ENCODE data around the gene FAM3C.
A peak's percentile ranks its signal among the peaks of the same experiment; 100 is the strongest.
"Not testable (repeated sequence)": the region's sequence is repeated elsewhere in the genome, so short reads cannot be mapped to it uniquely, and the experiment has no call there.

Gene FAM3C

DNA sequence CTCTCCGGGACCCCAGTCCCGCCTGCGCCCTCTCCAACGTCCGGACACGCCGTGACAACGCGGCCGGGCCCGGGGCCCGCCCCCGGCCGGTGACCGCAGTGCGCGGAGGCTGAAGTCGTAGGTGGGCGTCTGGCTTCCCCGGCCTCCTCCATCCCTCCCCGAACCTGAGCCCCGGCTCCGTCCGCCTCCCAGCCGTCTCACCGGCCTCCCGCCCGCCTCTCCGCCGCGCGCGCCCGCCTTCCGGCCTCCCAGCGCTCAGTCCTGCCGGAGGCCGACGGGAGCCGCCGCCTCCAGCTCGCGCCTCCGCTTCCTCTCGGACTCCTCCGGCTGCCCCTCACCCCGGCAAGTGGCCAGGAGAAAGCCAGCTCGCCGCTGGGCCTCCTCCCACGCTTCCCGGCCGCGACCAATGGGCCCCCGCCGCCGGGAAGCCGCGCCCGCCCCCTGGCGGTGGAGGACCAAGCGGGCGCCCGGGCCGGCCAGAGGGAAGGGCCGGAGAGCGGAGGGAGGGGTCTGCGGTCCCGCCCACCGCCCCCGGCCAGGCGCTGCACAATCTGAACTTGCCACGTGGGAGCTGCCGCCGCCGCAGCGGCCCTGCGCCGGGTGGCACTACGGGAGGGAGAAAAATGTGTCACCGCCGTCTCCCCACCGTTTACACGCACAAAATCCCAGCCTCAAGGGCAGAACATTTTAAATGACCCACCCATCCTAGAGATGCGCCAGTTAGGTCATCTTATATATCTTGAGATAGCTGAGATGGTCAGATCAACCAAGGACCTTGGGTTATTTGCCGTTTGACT, at the start of gene FAM3C:
FAM3C (minus strand) TSS at position 348 of the 797 bp plus-strand sequence. CDS start 13,339 bp downstream, outside the sequence.
- Histone ChIP-seq H3K27ac (peak within 1 kb of the TSS; percentile 84), H3K27me3 (ENCODE audit: insufficient read depth, low read depth, severe bottlenecking) (no peaks in the 10 kb centered on the region), H3K9me3 (ENCODE audit: severe bottlenecking) (no peaks in the 10 kb centered on the region), H3K4me3 (ENCODE audit: low read depth, low read length) (peak within 1 kb of the TSS; percentile 67), H3K36me3 (no peaks in the 10 kb centered on the region)
- TF ChIP-seq, protein P1, sequence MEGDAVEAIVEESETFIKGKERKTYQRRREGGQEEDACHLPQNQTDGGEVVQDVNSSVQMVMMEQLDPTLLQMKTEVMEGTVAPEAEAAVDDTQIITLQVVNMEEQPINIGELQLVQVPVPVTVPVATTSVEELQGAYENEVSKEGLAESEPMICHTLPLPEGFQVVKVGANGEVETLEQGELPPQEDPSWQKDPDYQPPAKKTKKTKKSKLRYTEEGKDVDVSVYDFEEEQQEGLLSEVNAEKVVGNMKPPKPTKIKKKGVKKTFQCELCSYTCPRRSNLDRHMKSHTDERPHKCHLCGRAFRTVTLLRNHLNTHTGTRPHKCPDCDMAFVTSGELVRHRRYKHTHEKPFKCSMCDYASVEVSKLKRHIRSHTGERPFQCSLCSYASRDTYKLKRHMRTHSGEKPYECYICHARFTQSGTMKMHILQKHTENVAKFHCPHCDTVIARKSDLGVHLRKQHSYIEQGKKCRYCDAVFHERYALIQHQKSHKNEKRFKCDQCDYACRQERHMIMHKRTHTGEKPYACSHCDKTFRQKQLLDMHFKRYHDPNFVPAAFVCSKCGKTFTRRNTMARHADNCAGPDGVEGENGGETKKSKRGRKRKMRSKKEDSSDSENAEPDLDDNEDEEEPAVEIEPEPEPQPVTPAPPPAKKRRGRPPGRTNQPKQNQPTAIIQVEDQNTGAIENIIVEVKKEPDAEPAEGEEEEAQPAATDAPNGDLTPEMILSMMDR (IDR thresholded peaks at IDR 0.05; ENCODE audit: low read depth, low read length) = peak; percentile 70
- DNase-seq = peak; percentile 90

DNA sequence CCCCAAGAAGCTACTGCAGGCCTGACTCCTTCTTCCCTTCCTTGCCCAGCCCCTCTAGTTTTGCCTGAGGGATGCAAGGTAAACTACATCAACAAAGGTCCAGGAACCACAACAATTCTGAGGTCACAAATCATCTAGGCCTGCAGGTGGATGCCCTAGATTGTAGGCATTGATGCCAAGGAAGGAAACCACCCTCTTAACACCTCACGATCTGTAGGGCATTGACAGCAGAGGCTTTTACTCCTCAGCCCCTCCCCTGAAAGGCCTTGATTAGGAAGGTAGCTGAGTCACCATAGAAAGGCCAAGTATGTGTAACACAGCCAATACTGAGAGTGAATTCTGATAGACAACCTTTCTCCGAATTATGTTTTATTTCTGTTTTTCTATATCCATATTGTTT, 46.7 kb upstream of the FAM3C start:
- TF ChIP-seq, protein P1 (IDR thresholded peaks at IDR 0.05; ENCODE audit: low read depth, low read length) = no peak
- Histone ChIP-seq H3K27ac (no peak overlapping the region), H3K36me3 (no peaks in the 10 kb centered on the region), H3K4me3 (ENCODE audit: low read depth, low read length) (no peak overlapping the region), H3K9me3 (ENCODE audit: severe bottlenecking) (peaks cover 2% of the 10 kb centered on the region), H3K27me3 (ENCODE audit: insufficient read depth, low read depth, severe bottlenecking) (no peaks in the 10 kb centered on the region)
- DNase-seq = no peak

- no peaks in the 10 kb centered on the region for H3K27me3 ChIP-seq (ENCODE audit: insufficient read depth, low read depth, severe bottlenecking)
- no peak overlapping the region for H3K27ac ChIP-seq
- peaks cover 2% of the 10 kb centered on the region for H3K9me3 ChIP-seq (ENCODE audit: severe bottlenecking)
- TF ChIP-seq, protein P1 (IDR thresholded peaks at IDR 0.05; ENCODE audit: low read depth, low read length) = no peak
- no peaks in the 10 kb centered on the region for H3K36me3 ChIP-seq
- H3K4me3 ChIP-seq (ENCODE audit: low read depth, low read length) = no peak overlapping the region
- DNase-seq = no peak
Observed at GRCh38 chr7:121440857-121441503, 44.9 kb upstream of the FAM3C start.

DNA sequence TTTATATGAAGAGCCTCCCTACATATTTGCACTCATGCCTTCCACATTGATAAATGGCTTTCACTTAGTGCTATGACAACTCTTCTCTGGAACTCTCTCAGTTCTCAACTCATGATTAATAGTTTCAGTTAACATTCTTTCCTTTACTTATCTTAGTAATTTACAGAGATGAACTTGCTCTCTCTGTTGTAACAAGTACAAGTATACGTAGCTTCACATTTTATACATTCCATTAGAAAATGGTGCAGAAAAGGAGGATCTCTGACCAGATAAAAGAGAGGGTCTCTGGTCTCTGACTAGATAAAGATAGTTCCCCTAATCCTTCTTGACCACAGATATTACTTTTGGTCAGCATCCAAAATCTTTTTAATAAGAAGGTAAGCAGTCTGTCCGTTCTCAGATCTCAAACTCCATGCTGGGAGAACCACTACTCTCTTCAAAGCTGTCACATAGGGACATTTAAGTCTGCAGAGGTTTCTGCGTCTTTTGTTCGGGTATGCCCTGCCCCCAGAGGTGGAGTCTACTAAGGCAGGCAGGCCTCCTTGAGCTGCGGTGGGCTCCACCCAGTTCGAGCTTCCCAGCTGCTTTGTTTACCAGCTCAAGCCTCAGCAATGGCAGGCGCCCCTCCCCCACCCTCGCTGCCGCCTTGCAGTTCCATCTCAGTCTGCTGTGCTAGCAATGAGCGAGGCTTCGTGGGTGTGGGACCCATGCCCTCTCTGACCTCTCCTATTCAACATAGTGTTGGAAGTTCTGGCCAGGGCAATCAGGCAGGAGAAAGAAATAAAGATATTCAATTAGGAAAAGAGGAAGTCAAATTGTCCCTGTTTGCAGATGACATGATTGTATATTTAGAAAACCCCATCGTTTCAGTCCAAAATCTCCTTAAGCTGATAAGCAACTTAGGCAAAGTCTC, 42.2 kb upstream of the FAM3C start:
- peak; percentile 89 for DNase-seq
- H3K36me3 ChIP-seq; H3K27me3 ChIP-seq (ENCODE audit: insufficient read depth, low read depth, severe bottlenecking); H3K9me3 ChIP-seq (ENCODE audit: severe bottlenecking): not testable (repeated sequence)
- Histone ChIP-seq H3K27ac (peak overlapping the region; percentile 45), H3K4me3 (ENCODE audit: low read depth, low read length) (peak overlapping the region; percentile 41)
- TF ChIP-seq, protein P1 (IDR thresholded peaks at IDR 0.05; ENCODE audit: low read depth, low read length) = 0 out of 2 replicates have a peak, but pooled peaks have one; percentile 4

- DNase-seq = no peak
- H3K36me3 ChIP-seq = no peaks in the 10 kb centered on the region
- H3K27ac ChIP-seq = no peak overlapping the region
- TF ChIP-seq, protein P1 (IDR thresholded peaks at IDR 0.05; ENCODE audit: low read depth, low read length) = no peak
- no peaks in the 10 kb centered on the region for H3K27me3 ChIP-seq (ENCODE audit: insufficient read depth, low read depth, severe bottlenecking)
- H3K9me3 ChIP-seq (ENCODE audit: severe bottlenecking) = peaks cover 2% of the 10 kb centered on the region
- no peak overlapping the region for H3K4me3 ChIP-seq (ENCODE audit: low read depth, low read length)
Observed at GRCh38 chr7:121437470-121437869, 41.4 kb upstream of the FAM3C start.
